ENCODE measurements around the gene PLPP3. TPM values are rescaled to one million over a fixed set of nuclear protein-coding genes. Genes with fewer than 3 reads are reported as not detected.

PLPP3 gene
- total RNA-seq, 2 experiments from 2014 or later: not detected

GRCh38 chr1:56496821-56497772, 82.3 kb downstream of the PLPP3 start:
- no peaks in the 10 kb centered on the region for H3K9me3 Mint-ChIP-seq
- DNase-seq: no peak
- intact Hi-C loops (cut with micrococcal nuclease): no loop called here
- TF ChIP-seq CTCF (IDR thresholded peaks at IDR 0.05): no peak
- ATAC-seq: no peak
- POLR2A ChIA-PET: no interaction called here
- CTCF ChIA-PET: interaction anchor here (1.2 kb wide), 1 partner anchor 14 kb away, joined by 3 read pairs; no protein-coding TSS in a partner anchor
- H3K36me3 Mint-ChIP-seq (ENCODE audit: low read depth): no peaks in the 10 kb centered on the region
- peaks cover 4% of the 10 kb centered on the region for H3K27me3 Mint-ChIP-seq
- H3K4me1 Mint-ChIP-seq (ENCODE audit: low read depth): no peaks in the 10 kb centered on the region
- H3K27ac Mint-ChIP-seq: no peak overlapping the region
- H3K4me3 Mint-ChIP-seq: no peak overlapping the region

- POLR2A ChIA-PET: no interaction called here
- DNase-seq: no peak
These were observed 83.2 kb downstream of the PLPP3 start for GRCh38 chr1:56496158-56496557.

GRCh38 chr1:56495538-56495937, 83.8 kb downstream of the PLPP3 start:
- intact Hi-C loops (cut with micrococcal nuclease): no loop called here
- peaks cover 4% of the 10 kb centered on the region for H3K27me3 Mint-ChIP-seq
- CTCF ChIA-PET: no interaction called here
- no peaks in the 10 kb centered on the region for H3K36me3 Mint-ChIP-seq (ENCODE audit: low read depth)
- H3K4me3 Mint-ChIP-seq: no peak overlapping the region
- DNase-seq (no peak), ATAC-seq (no peak)
- no peaks in the 10 kb centered on the region for H3K9me3 Mint-ChIP-seq
- POLR2A ChIA-PET: interaction anchor here (1.1 kb wide), 1 partner anchor 11 kb away, joined by 4 read pairs; no protein-coding TSS in a partner anchor
- no peak for TF ChIP-seq CTCF (IDR thresholded peaks at IDR 0.05)
- no peak overlapping the region for H3K27ac Mint-ChIP-seq
- no peaks in the 10 kb centered on the region for H3K4me1 Mint-ChIP-seq (ENCODE audit: low read depth)

More at GRCh38 chr1:56496158-56496557, 83.2 kb downstream of the PLPP3 start:
- intact Hi-C loops (cut with micrococcal nuclease): no loop called here
- TF ChIP-seq CTCF (IDR thresholded peaks at IDR 0.05): no peak
- CTCF ChIA-PET: no interaction called here
- no peak overlapping the region for H3K27ac Mint-ChIP-seq
- no peaks in the 10 kb centered on the region for H3K36me3 Mint-ChIP-seq (ENCODE audit: low read depth)
- H3K27me3 Mint-ChIP-seq: peaks cover 4% of the 10 kb centered on the region
- ATAC-seq: no peak
- H3K4me3 Mint-ChIP-seq: no peak overlapping the region
- H3K9me3 Mint-ChIP-seq: no peaks in the 10 kb centered on the region
- H3K4me1 Mint-ChIP-seq (ENCODE audit: low read depth): no peaks in the 10 kb centered on the region

- H3K4me3 Mint-ChIP-seq: no peak overlapping the region
- DNase-seq (no peak), ATAC-seq (no peak)
- H3K36me3 Mint-ChIP-seq (ENCODE audit: low read depth): no peaks in the 10 kb centered on the region
- H3K27ac Mint-ChIP-seq: no peak overlapping the region
- H3K4me1 Mint-ChIP-seq (ENCODE audit: low read depth): no peaks in the 10 kb centered on the region
- peaks cover 3% of the 10 kb centered on the region for H3K9me3 Mint-ChIP-seq
- intact Hi-C loops (cut with micrococcal nuclease): no loop called here
- CTCF ChIA-PET: interaction anchor here (0.7 kb wide), 1 partner anchor 1905 kb away, joined by 3 read pairs; no protein-coding TSS in a partner anchor
- POLR2A ChIA-PET: interaction anchor here (0.7 to 1.1 kb wide), 2 partner anchors 8 to 12 kb away, joined by 3 to 4 read pairs; no protein-coding TSS in a partner anchor
- H3K27me3 Mint-ChIP-seq: peaks cover 1% of the 10 kb centered on the region
- no peak for TF ChIP-seq CTCF (IDR thresholded peaks at IDR 0.05)
These were observed 85.1 kb downstream of the PLPP3 start for GRCh38 chr1:56494306-56494705.

GRCh38 chr1:56493826-56494225, 85.5 kb downstream of the PLPP3 start:
- Mint-ChIP-seq H3K27ac (no peak overlapping the region), H3K4me3 (no peak overlapping the region), H3K9me3 (peaks cover 3% of the 10 kb centered on the region), H3K4me1 (ENCODE audit: low read depth) (no peaks in the 10 kb centered on the region), H3K36me3 (ENCODE audit: low read depth) (no peaks in the 10 kb centered on the region), H3K27me3 (no peaks in the 10 kb centered on the region)
- CTCF ChIA-PET: interaction anchor here (0.7 kb wide), 1 partner anchor 1906 kb away, joined by 3 read pairs; no protein-coding TSS in a partner anchor
- intact Hi-C loops (cut with micrococcal nuclease): no loop called here
- POLR2A ChIA-PET: interaction anchor here (0.7 kb wide), 1 partner anchor 8 kb away, joined by 3 read pairs; no protein-coding TSS in a partner anchor
- DNase-seq: no peak
- ATAC-seq: no peak
- TF ChIP-seq CTCF (IDR thresholded peaks at IDR 0.05): no peak
